ENCODE data around the gene GPI. TPM values are rescaled to one million over a fixed set of nuclear protein-coding genes. Genes with fewer than 3 reads are reported as not detected.

GPI gene
- total and polyA plus RNA-seq, 2 donors (not counting 1 experiment from before 2014, with no cell fraction given), result 112 to 173 TPM

DNA sequence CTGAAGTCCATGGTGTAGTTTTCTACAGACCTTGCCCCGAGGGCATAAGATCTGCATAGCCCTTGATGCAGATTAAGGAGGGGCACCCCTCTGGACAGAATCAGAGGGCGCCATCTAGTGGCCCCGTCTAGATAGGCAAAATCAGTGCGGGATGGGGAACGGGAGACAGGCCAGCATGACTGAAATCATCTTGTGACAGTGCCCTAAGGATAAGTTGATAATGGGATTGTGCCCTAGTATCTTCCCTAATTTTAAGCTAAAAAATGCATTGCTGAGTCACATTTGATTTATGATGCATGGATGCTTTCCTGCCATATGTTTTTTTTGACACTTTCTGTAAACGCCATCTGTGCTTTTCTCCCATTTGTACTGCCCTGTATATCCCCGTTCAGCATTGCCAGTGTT lies 19.0 kb upstream of the GPI start:
- Histone ChIP-seq H2AFZ (ENCODE audit: low read length) (no peak overlapping the region), H3K27ac (ENCODE audit: insufficient read depth, low read length) (no peak overlapping the region), H3K4me3 (replicated peaks in 1 of 4; ENCODE audit: control extremely low read depth in 1 of 4, insufficient read depth in 1 of 4, low read depth in 3 of 4, low read length in 4 of 4) (no peak overlapping the region), H3K36me3 (ENCODE audit: control insufficient read depth, insufficient read depth, low read length) (peaks cover 10% of the 10 kb centered on the region), H3K9ac (ENCODE audit: insufficient read depth, low read length) (no peak overlapping the region), H3K4me2 (ENCODE audit: extremely low read depth, insufficient read depth, low read length) (no peak overlapping the region), H3K27me3 (ENCODE audit: control insufficient read depth, insufficient read depth, low read length) (no peaks in the 10 kb centered on the region), H3K4me1 (ENCODE audit: control insufficient read depth, extremely low read depth, insufficient read depth, low read length) (no peaks in the 10 kb centered on the region), H4K20me1 (ENCODE audit: control insufficient read depth, extremely low read depth, insufficient read depth, low read length) (no peaks in the 10 kb centered on the region), H3K79me2 (ENCODE audit: control insufficient read depth, insufficient read depth, low read length) (no peaks in the 10 kb centered on the region), H3K9me3 (ENCODE audit: control insufficient read depth, insufficient read depth, low read depth, low read length) (no peaks in the 10 kb centered on the region)
- DNase-seq (ENCODE audit: low read depth in 2 of 2), result peak; percentile 42 to 63
- TF ChIP-seq, protein P1, sequence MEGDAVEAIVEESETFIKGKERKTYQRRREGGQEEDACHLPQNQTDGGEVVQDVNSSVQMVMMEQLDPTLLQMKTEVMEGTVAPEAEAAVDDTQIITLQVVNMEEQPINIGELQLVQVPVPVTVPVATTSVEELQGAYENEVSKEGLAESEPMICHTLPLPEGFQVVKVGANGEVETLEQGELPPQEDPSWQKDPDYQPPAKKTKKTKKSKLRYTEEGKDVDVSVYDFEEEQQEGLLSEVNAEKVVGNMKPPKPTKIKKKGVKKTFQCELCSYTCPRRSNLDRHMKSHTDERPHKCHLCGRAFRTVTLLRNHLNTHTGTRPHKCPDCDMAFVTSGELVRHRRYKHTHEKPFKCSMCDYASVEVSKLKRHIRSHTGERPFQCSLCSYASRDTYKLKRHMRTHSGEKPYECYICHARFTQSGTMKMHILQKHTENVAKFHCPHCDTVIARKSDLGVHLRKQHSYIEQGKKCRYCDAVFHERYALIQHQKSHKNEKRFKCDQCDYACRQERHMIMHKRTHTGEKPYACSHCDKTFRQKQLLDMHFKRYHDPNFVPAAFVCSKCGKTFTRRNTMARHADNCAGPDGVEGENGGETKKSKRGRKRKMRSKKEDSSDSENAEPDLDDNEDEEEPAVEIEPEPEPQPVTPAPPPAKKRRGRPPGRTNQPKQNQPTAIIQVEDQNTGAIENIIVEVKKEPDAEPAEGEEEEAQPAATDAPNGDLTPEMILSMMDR (conservative IDR thresholded peaks at IDR 0.05 in 1 of 2, IDR thresholded peaks at IDR 0.05 in 1 of 2; ENCODE audit: low read depth in 1 of 2, low read length in 2 of 2), result peak; percentile 91 to 92
- TF ChIP-seq EZH2 (IDR thresholded peaks at IDR 0.05; ENCODE audit: low read length, missing control alignments), result no peak

DNA sequence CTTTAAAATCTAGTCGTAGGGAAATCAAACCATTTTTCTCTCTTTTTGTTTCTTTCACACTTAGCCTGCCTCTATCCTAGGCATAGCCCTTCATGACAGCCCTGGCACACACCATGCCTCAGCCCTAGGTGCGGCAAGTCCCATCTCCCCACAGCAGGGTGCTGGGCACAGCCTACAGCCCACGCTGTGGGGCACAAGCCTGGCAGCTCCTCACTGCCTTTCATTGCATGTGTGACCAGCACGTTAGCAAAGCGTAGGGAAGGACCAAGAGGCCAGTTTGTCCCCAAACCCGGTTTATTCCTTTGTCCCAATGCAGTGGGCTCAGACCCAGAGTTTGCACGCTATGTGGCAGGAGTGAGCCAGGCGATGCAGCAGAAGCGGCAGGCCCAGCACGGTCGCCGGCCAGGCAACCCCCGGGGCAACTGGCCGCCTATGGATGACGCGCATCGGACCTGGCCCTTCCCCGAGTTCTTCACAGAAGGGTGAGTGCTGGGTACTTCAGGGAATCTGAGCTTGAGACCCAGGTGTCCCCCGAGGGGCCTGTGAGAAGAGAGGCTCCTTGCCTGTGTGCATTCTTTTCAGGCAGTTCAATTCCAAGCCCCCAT lies 17.3 kb upstream of the GPI start:
- H3K79me2 ChIP-seq (ENCODE audit: control insufficient read depth, insufficient read depth, low read length), result no peaks in the 10 kb centered on the region
- DNase-seq (ENCODE audit: low read depth in 2 of 2), result no peak
- peaks cover 6% of the 10 kb centered on the region for H3K36me3 ChIP-seq (ENCODE audit: control insufficient read depth, insufficient read depth, low read length)
- no peak overlapping the region for H3K9ac ChIP-seq (ENCODE audit: insufficient read depth, low read length)
- no peak overlapping the region for H2AFZ ChIP-seq (ENCODE audit: low read length)
- TF ChIP-seq, protein P1 (conservative IDR thresholded peaks at IDR 0.05 in 1 of 2, IDR thresholded peaks at IDR 0.05 in 1 of 2; ENCODE audit: low read depth in 1 of 2, low read length in 2 of 2), result no peak
- no peak for TF ChIP-seq EZH2 (IDR thresholded peaks at IDR 0.05; ENCODE audit: low read length, missing control alignments)
- no peak overlapping the region for H3K4me2 ChIP-seq (ENCODE audit: extremely low read depth, insufficient read depth, low read length)
- H3K27ac ChIP-seq (ENCODE audit: insufficient read depth, low read length), result no peak overlapping the region
- H3K9me3 ChIP-seq (ENCODE audit: control insufficient read depth, insufficient read depth, low read depth, low read length), result no peaks in the 10 kb centered on the region
- no peaks in the 10 kb centered on the region for H3K4me1 ChIP-seq (ENCODE audit: control insufficient read depth, extremely low read depth, insufficient read depth, low read length)
- no peaks in the 10 kb centered on the region for H3K27me3 ChIP-seq (ENCODE audit: control insufficient read depth, insufficient read depth, low read length)
- H3K4me3 ChIP-seq (replicated peaks in 1 of 4; ENCODE audit: control extremely low read depth in 1 of 4, insufficient read depth in 1 of 4, low read depth in 3 of 4, low read length in 4 of 4), result no peak overlapping the region
- H4K20me1 ChIP-seq (ENCODE audit: control insufficient read depth, extremely low read depth, insufficient read depth, low read length), result no peaks in the 10 kb centered on the region

DNA sequence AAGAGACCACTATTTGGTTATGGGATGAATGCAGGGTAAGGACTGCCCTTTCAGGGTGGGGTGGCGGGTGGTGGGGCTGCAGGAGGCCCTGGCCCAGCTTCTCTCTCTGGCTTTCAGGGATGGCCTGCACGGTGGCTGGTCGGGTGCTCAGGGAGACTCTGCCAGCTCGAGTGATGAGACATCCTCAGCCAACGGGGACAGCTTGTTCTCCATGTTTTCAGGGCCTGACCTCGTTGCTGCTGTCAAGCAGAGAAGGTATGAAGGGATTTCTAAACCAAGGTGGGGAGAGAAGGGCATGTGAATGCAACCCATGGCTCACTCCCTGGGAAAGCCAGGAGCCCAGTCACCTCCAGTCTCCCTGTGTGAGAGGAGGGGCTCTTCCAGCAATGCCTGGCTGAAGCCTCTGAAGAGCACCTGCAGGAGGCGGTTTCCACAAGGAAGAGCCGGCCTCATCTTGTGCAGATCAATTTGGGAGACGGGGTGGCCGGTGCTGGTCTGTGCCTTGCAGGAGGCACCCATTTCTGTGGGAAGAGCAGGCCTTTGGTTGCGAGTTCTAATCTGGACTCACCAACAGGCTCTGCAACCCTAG lies 16.0 kb upstream of the GPI start:
- no peak overlapping the region for H3K9ac ChIP-seq (ENCODE audit: insufficient read depth, low read length)
- no peaks in the 10 kb centered on the region for H3K79me2 ChIP-seq (ENCODE audit: control insufficient read depth, insufficient read depth, low read length)
- no peak overlapping the region for H3K4me2 ChIP-seq (ENCODE audit: extremely low read depth, insufficient read depth, low read length)
- no peaks in the 10 kb centered on the region for H3K9me3 ChIP-seq (ENCODE audit: control insufficient read depth, insufficient read depth, low read depth, low read length)
- no peaks in the 10 kb centered on the region for H4K20me1 ChIP-seq (ENCODE audit: control insufficient read depth, extremely low read depth, insufficient read depth, low read length)
- H2AFZ ChIP-seq (ENCODE audit: low read length), result no peak overlapping the region
- no peak for DNase-seq (ENCODE audit: low read depth in 2 of 2)
- no peak overlapping the region for H3K27ac ChIP-seq (ENCODE audit: insufficient read depth, low read length)
- H3K36me3 ChIP-seq (ENCODE audit: control insufficient read depth, insufficient read depth, low read length), result peaks cover 10% of the 10 kb centered on the region
- H3K27me3 ChIP-seq (ENCODE audit: control insufficient read depth, insufficient read depth, low read length), result no peaks in the 10 kb centered on the region
- TF ChIP-seq EZH2 (IDR thresholded peaks at IDR 0.05; ENCODE audit: low read length, missing control alignments), result no peak
- TF ChIP-seq, protein P1 (conservative IDR thresholded peaks at IDR 0.05 in 1 of 2, IDR thresholded peaks at IDR 0.05 in 1 of 2; ENCODE audit: low read depth in 1 of 2, low read length in 2 of 2), result no peak
- no peaks in the 10 kb centered on the region for H3K4me1 ChIP-seq (ENCODE audit: control insufficient read depth, extremely low read depth, insufficient read depth, low read length)
- no peak overlapping the region for H3K4me3 ChIP-seq (replicated peaks in 1 of 4; ENCODE audit: control extremely low read depth in 1 of 4, insufficient read depth in 1 of 4, low read depth in 3 of 4, low read length in 4 of 4)

Data from fibroblast of lung (primary cell).